Dedifferentiated amniotic fluid mesenchymal stem cell (primary cell): ENCODE measurements around the gene NBPF20.
A peak's percentile ranks its signal among the peaks of the same experiment; 100 is the strongest.
"Not testable (repeated sequence)": the region's sequence is repeated elsewhere in the genome, so short reads cannot be mapped to it uniquely, and the experiment has no call there.

Source experiments
- DNase-seq: peaks from one replicate; pipeline ENCODE4 v3.0.0-alpha.2; 2016; ENCODE audit errors: extremely low spot score

Gene NBPF20, protein sequence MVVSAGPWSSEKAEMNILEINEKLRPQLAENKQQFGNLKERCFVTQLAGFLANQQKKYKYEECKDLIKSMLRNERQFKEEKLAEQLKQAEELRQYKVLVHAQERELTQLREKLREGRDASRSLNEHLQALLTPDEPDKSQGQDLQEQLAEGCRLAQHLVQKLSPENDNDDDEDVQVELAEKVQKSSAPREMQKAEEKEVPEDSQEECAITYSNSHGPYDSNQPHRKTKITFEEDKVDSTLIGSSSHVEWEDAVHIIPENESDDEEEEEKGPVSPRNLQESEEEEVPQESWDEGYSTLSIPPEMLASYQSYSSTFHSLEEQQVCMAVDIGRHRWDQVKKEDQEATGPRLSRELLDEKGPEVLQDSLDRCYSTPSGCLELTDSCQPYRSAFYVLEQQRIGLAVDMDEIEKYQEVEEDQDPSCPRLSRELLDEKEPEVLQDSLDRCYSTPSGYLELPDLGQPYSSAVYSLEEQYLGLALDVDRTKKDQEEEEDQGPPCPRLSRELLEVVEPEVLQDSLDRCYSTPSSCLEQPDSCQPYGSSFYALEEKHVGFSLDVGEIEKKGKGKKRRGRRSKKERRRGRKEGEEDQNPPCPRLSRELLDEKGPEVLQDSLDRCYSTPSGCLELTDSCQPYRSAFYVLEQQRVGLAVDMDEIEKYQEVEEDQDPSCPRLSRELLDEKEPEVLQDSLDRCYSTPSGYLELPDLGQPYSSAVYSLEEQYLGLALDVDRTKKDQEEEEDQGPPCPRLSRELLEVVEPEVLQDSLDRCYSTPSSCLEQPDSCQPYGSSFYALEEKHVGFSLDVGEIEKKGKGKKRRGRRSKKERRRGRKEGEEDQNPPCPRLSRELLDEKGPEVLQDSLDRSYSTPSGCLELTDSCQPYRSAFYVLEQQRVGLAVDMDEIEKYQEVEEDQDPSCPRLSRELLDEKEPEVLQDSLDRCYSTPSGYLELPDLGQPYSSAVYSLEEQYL (N-terminal part only)

GRCh38 chr1:145425436-145426029 lies at the start of gene NBPF20:
Gene NBPF20 (minus strand): TSS chr1:145425603. CDS start chr1:145405272, 20,331 bp downstream.
- peak; percentile 19 for DNase-seq

DNA sequence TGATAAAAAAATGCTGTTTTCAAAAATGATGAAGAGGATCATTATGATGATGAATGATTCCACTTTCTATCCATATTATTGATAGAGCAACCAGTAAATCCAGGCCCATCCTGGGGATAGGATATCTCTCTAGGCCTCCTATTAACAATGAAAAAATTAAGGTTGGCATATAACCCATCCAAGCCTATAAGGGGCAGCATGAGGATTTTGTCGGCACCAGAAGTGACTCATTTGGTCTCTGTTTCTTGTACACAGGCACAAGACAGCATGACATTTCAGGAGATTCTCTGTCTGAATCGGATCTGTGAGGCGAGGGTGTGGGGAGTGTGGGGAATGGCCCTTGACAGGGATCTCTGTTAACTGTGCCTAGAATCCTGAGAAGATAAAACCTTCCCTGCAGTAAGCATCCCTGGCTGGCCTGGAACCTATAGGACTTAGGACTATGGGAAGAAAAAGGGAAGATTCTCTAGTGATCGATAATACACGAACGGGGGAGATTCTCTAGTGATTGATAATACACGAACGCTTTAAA lies 49.5 kb upstream of the NBPF20 start:
- DNase-seq, result not testable (repeated sequence)

GRCh38 chr1:145472731-145473130 lies 47.3 kb upstream of the NBPF20 start:
- DNase-seq, result not testable (repeated sequence)

GRCh38 chr1:145471365-145471764 lies 46.0 kb upstream of the NBPF20 start:
- DNase-seq, result not testable (repeated sequence)

- peak; percentile 71 for DNase-seq
Measured at GRCh38 chr1:145465405-145466144, 40.2 kb upstream of the NBPF20 start.

- DNase-seq, result not testable (repeated sequence)
Measured at GRCh38 chr1:145464708-145465336, 39.4 kb upstream of the NBPF20 start.

- not testable (repeated sequence) for DNase-seq
Measured at GRCh38 chr1:145464017-145464416, 38.6 kb upstream of the NBPF20 start.

- not testable (repeated sequence) for DNase-seq
Measured at GRCh38 chr1:145460684-145461083, 35.3 kb upstream of the NBPF20 start.

- not testable (repeated sequence) for DNase-seq
Measured at GRCh38 chr1:145460048-145460447, 34.6 kb upstream of the NBPF20 start.

DNA sequence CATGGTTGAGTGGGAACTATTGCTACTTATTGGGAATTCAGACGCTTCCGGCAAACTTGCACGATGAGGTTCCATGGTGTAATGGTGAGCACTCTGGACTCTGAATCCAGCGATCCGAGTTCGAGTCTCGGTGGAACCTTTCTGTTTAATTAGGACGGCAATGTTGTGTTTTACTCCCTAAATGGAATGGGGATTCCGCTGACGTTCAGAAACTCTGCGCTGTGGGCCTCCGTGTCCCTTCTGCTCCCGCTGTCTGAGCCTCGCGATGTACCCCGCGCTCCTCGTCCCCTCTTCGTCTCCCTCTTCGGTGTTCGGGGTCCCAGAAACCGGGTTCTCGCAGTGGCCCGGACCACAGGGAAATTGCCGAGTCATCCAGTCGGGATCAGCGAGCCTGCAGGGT lies 34.2 kb upstream of the NBPF20 start:
- not testable (repeated sequence) for DNase-seq

DNA sequence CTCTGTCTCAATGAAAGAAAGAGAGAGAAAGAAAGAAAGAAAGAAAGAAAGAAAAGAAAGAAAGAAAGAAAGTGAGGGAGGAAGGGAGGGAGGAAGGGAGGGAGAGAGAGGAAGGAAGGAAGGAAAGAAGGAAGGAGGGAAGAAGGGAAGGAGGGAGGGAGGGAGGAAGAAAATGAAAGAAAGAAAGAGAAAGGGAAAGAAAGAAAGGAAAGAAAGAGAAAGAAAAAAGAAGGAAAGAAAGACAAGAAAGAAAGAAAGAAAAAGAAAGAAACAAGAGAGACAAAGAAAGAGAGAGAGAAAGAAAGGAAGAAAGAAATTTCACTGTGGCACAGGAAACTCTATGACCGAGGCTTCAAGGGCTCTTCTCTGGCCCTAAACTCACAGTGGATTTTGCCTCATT lies 33.7 kb upstream of the NBPF20 start:
- DNase-seq, result not testable (repeated sequence)

GRCh38 chr1:145454824-145455177 lies 29.4 kb upstream of the NBPF20 start:
- not testable (repeated sequence) for DNase-seq

GRCh38 chr1:145453873-145454823 lies 28.7 kb upstream of the NBPF20 start:
- DNase-seq, result not testable (repeated sequence)

GRCh38 chr1:145452506-145452905 lies 27.1 kb upstream of the NBPF20 start:
- DNase-seq, result not testable (repeated sequence)

- not testable (repeated sequence) for DNase-seq
Measured at GRCh38 chr1:145451914-145452313, 26.5 kb upstream of the NBPF20 start.

DNA sequence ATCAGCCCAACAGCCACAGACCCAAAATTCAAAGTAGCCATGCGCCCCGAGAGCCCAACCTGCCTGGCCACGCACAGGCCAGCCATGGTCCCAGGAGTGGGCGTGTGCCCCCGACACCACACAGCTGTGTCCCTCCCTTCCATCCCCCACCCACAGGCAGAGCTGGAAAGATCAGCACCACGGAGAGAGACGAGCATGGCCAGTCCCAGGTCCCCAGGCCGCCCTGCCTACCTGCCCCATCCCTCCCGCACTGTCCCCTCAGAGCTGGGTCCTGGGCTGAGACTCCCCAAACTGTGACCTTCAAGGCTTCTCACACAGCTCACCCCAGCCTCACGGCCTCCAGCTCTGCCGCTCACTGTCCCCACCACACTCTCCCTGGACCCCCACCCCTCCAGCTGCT lies 19.8 kb upstream of the NBPF20 start:
- DNase-seq, result not testable (repeated sequence)

- DNase-seq, result not testable (repeated sequence)
Measured at GRCh38 chr1:145442340-145442739, 16.9 kb upstream of the NBPF20 start.

DNA sequence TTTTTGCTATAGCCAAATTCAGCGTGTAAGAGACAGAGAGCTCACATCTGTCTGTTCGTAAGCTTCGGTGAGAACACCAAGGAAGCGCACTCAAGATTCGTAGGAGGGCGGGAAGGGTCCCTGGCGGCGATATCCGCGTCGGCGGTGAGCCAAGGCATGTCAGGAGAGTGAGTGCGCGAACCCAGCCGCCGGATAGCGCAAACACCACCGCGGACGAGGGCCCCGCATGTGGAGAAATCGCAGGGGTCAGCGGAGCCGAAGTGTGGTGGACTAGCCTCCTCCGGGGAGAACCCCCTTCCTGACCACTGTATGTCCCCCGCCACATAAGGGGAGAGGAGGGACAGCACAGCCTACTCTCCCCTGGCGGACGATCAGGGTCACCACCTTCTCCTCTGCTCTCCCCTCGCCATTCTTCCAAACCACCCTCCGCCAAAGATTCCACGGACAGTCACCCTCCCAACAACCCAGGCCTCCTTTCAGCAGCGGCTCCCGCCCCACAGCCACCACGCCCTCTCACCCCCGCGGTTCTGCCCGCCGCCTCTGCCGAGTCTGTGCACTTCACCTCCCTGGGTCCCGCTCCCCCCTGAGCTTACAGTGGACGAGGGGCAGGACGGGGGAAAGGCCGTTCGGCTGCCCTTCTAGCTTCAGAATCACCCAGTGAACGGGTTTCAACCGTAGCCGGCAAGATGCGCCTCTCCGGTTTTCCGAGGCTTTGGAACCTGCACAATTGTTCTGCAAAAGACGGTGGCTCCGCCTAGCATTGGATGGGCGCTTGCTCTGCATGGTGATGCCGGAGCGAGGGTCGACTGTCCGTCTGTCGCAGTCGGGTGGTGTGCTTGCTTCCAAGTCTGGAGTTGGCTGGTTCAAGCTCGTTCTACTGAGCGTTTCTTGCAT lies 6.2 kb upstream of the NBPF20 start:
- DNase-seq, result not testable (repeated sequence)
